ENCODE data around the gene APBB2. TPM values are rescaled to one million over a fixed set of nuclear protein-coding genes. Genes with fewer than 3 reads are reported as not detected.

Gene APBB2
- total and polyA plus RNA-seq, 2 of the 8 experiments (the other 6 are each of a cell fraction or from before 2014, with no cell fraction given): 58.7 to 59.4 TPM

- Histone ChIP-seq H3K27me3 (replicated peaks in 1 of 4; ENCODE audit: control insufficient read depth in 3 of 4, extremely low read depth in 1 of 4, insufficient read depth in 3 of 4, low read length in 3 of 4) (no peaks in the 10 kb centered on the region), H3K14ac (ENCODE audit: insufficient read length) (no peak overlapping the region), H4K8ac (ENCODE audit: extremely low read depth, insufficient read depth, low read length) (peak overlapping the region; percentile 57; the same call in 1 of the 2 replicates), H3K4me2 (ENCODE audit: insufficient read depth in 1 of 2, low read depth in 2 of 2, low read length in 2 of 2) (no peak overlapping the region), H2BK5ac (ENCODE audit: low read depth, low read length) (no peak overlapping the region), H3K79me1 (ENCODE audit: low read depth, low read length) (peaks cover 10% of the 10 kb centered on the region), H3K79me2 (ENCODE audit: control insufficient read depth in 1 of 2, insufficient read depth in 2 of 2, low read length in 2 of 2) (peaks cover 0 to 22% of the 10 kb centered on the region in 2 experiments; a peak in 2 of 4 replicates), H2BK120ac (replicated peaks; ENCODE audit: low read depth, low read length) (no peak overlapping the region), H2BK15ac (ENCODE audit: low read length) (no peak overlapping the region), H3K9ac (replicated peaks in 1 of 4; ENCODE audit: extremely low read depth in 1 of 4, low read depth in 3 of 4, low read length in 3 of 4) (no peak overlapping the region), H3K56ac (replicated peaks; ENCODE audit: insufficient read length, low read depth, low read length) (no peak overlapping the region), H2BK20ac (ENCODE audit: low read length) (no peak overlapping the region), H3K36me3 (ENCODE audit: control insufficient read depth in 2 of 4, insufficient read depth in 4 of 4, low read length in 3 of 4) (peaks cover 2 to 34% (median 10%) of the 10 kb centered on the region in 4 experiments; a peak in 7 of 8 replicates), H4K91ac (replicated peaks; ENCODE audit: insufficient read length, low read length) (no peak overlapping the region), H2AK5ac (ENCODE audit: low read depth, low read length) (0 out of 2 replicates have a peak overlapping the region, but pooled peaks have one; percentile 6), H3K18ac (ENCODE audit: extremely low read depth, low read length) (no peak overlapping the region), H3K4me1 (replicated peaks in 1 of 4; ENCODE audit: control insufficient read depth in 3 of 4, insufficient read depth in 4 of 4, low read length in 3 of 4) (no peaks in the 10 kb centered on the region), H3K4me3 (ENCODE audit: extremely low read depth in 1 of 4, insufficient read depth in 2 of 4, low read depth in 3 of 4, low read length in 4 of 4) (no peak overlapping the region), H4K5ac (ENCODE audit: insufficient read length, low read depth, low read length) (no peak overlapping the region), H4K20me1 (replicated peaks in 1 of 2; ENCODE audit: control insufficient read depth in 1 of 2, insufficient read depth in 2 of 2, low read length in 2 of 2) (peaks cover 4 to 9% of the 10 kb centered on the region in 2 experiments), H3K23ac (ENCODE audit: insufficient read length) (no peak overlapping the region), H3K4ac (replicated peaks; ENCODE audit: insufficient read length, low read depth, low read length) (no peak overlapping the region), H3K9me3 (ENCODE audit: insufficient read depth in 2 of 2, low read depth in 1 of 2, low read length in 1 of 2) (no peaks in the 10 kb centered on the region; a peak in 1 of 4 replicates), H2BK12ac (ENCODE audit: low read depth, low read length) (no peak overlapping the region), H2AFZ (ENCODE audit: low read length) (no peak overlapping the region), H3K23me2 (ENCODE audit: low read depth, low read length) (no peaks in the 10 kb centered on the region; the same call in 1 of the 2 replicates), H3K27ac (ENCODE audit: low read depth, low read length) (no peak overlapping the region)
- FAIRE-seq: no peak
- no peak for DNase-seq (ENCODE audit: low read depth in 1 of 2, low spot score in 2 of 2)
- TF ChIP-seq MAX (IDR thresholded peaks at IDR 0.05) (no peak), USF2 (IDR thresholded peaks at IDR 0.05; ENCODE audit: low read length) (no peak), SUZ12 (IDR thresholded peaks at IDR 0.05; ENCODE audit: low read length) (no peak), EZH2 (IDR thresholded peaks at IDR 0.05; ENCODE audit: low read depth, low read length, severe bottlenecking) (no peak), NANOG (IDR thresholded peaks at IDR 0.05; ENCODE audit: insufficient read depth, low read depth, low read length, poor library complexity, severe bottlenecking) (no peak), POLR2A (IDR thresholded peaks at IDR 0.05; ENCODE audit: control extremely low read depth in 1 of 2, low read depth in 2 of 2, low read length in 2 of 2) (no peak), FOSL1 (IDR thresholded peaks at IDR 0.05; ENCODE audit: insufficient read depth, low read depth, low read length) (no peak), TAF1 (IDR thresholded peaks at IDR 0.05; ENCODE audit: low read depth, low read length) (no peak), RFX5 (IDR thresholded peaks at IDR 0.05; ENCODE audit: borderline replicate concordance, low read depth, low read length) (no peak), TCF12 (IDR thresholded peaks at IDR 0.05; ENCODE audit: low read depth, low read length) (no peak), POU5F1 (IDR thresholded peaks at IDR 0.05; ENCODE audit: low read depth, low read length) (no peak)
- POLR2A ChIA-PET (ENCODE audit: partially characterized antibody): no interaction called here
- CTCF ChIA-PET (ENCODE audit: partially characterized antibody): interaction anchor here (0.7 to 5.8 kb wide), 4 partner anchors 11 to 50 kb away, joined by 3 to 41 read pairs (median 4); no protein-coding TSS in a partner anchor
- whole genome bisulfite sequencing, 2 experiments (ENCODE audit: extremely low coverage in 1 of 2, insufficient coverage in 1 of 2, insufficient read length in 1 of 2, insufficient replicate concordance in 2 of 2, low coverage in 1 of 2, low lambda C conversion rate in 2 of 2, missing lambda C conversion rate in 1 of 2): 86% methylated on average over 11 of the region's 11 CpGs; no CpG with 5 or more reads in 1 of the 2 experiments
Observed at GRCh38 chr4:40832175-40832574, 382.2 kb downstream of the APBB2 start.

Measured in H1 (cell line).